ENCODE measurements around the gene EYA4.

GRCh38 chr6:133333852-133334251, 92.7 kb downstream of the EYA4 start:
- no peak for TF ChIP-seq CTCF (IDR thresholded peaks at IDR 0.05; ENCODE audit: insufficient read depth, low read depth, low read length)
- TF ChIP-seq EZH2 (IDR thresholded peaks at IDR 0.05; ENCODE audit: insufficient read depth, low read length) = no peak
